Mucosa of descending colon (tissue), 3 donors: Measurements from ENCODE around the gene VWA2. TPM values are rescaled to one million over a fixed set of nuclear protein-coding genes. Genes with fewer than 3 reads are reported as not detected.

Source experiments
- ATAC-seq: fragments of 200-7000 bp; cut with Tn5 transposase; one replicate; pipeline ENCODE4 v1.9.1; 2020; ENCODE audit warnings: mild to moderate bottlenecking, moderate library complexity
- DNase-seq, 3 donors: peaks; one replicate each; pipeline ENCODE4 v3.0.0-alpha.2; 2020
- H3K36me3 ChIP-seq: fragments of 200-600 bp; one replicate; pipeline ENCODE4 v1.8.0; 2021; ENCODE audit warnings: low read depth, mild to moderate bottlenecking
- H3K4me1 ChIP-seq: fragments of 200-600 bp; one replicate; pipeline ENCODE4 v1.8.0; 2021; ENCODE audit warnings: low read depth, mild to moderate bottlenecking
- H3K4me3 ChIP-seq: fragments of 200-600 bp; one replicate; pipeline ENCODE4 v1.8.0; 2021; ENCODE audit warnings: mild to moderate bottlenecking
- H3K9me3 ChIP-seq: fragments of 200-600 bp; one replicate; pipeline ENCODE4 v1.8.0; 2021; ENCODE audit warnings: mild to moderate bottlenecking
- intact Hi-C, 2 donors: fragments of 100-400 bp; cut with DNase I in 1 of 2; cut with micrococcal nuclease in 1 of 2; formaldehyde crosslinking; loops; one replicate each; pipeline versions ENCODE4 v1.11.0 to v1.11.1; 2022; cut with DNase I, micrococcal nuclease
- total RNA-seq, 3 donors: library from RNA; stranded (reverse); fragmentation: NEBNext Ultra II Directional in 2 of 3; extraction: Animal tissue kit (Norgen Biotek cat#: 25700) in 2 of 3; gene quantifications; one replicate each; pipeline versions ENCODE4 v1.2.1 to v1.2.4, GENCODE V29; 2021 to 2023
- TF ChIP-seq, protein P1 (sequence below): fragments of 200-600 bp; IDR thresholded peaks from one replicate; pipeline ENCODE4 v1.8.0; 2022; ENCODE audit warnings: antibody characterized with exemption, mild to moderate bottlenecking
- donor health status: DM: no; HTN: no; CAD: no; lungs with moderate emphysema.
- donor health status: DM: no; HTN: no; CAD: no.
- donor health status: DM: no; HTN: yes; CAD: no.

VWA2 gene
- total RNA-seq, 3 donors from 2014 or later: 0.47 to 3.2 (median 1.9) TPM

DNA sequence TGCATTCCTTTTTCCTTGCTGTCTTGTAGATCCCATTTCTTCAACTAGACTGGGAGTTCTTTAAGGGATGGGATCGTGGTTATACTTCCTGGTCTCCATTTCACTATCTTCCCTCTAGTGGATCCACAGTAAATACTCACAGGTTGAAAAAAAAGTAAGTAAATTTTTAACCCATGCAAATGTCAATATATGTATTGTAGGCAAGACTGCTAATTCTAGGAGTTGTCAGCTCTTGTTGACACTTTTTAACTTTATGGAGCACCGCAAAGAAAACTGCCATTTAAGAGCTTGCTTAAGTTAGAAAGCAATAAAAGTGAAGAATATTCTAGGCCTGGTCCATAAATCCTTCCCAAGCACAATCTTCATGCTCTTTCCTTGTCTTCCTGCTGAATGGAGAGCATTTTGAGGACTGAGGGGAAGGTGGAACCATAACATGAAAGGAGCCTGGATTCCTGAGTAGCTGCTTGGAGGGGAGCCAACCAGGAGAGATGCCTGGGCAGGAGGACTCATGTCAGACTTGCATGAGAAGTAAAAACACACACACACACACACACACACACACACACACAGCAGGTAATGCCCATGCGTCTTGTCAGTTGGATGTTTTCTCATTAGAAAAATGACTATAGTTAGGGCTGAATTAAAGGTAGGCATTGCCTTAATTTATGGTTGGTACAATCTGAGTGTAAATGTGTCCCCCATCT is 32.2 kb downstream of the VWA2 start:
- H3K4me3 ChIP-seq: no peak overlapping the region
- ATAC-seq: peak; percentile 89
- no peaks in the 10 kb centered on the region for H3K9me3 ChIP-seq
- intact Hi-C loops: no loop called here
- peak in 1 of 3 donors; percentile 60 for DNase-seq
- TF ChIP-seq, protein P1, sequence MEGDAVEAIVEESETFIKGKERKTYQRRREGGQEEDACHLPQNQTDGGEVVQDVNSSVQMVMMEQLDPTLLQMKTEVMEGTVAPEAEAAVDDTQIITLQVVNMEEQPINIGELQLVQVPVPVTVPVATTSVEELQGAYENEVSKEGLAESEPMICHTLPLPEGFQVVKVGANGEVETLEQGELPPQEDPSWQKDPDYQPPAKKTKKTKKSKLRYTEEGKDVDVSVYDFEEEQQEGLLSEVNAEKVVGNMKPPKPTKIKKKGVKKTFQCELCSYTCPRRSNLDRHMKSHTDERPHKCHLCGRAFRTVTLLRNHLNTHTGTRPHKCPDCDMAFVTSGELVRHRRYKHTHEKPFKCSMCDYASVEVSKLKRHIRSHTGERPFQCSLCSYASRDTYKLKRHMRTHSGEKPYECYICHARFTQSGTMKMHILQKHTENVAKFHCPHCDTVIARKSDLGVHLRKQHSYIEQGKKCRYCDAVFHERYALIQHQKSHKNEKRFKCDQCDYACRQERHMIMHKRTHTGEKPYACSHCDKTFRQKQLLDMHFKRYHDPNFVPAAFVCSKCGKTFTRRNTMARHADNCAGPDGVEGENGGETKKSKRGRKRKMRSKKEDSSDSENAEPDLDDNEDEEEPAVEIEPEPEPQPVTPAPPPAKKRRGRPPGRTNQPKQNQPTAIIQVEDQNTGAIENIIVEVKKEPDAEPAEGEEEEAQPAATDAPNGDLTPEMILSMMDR: no peak
- no peaks in the 10 kb centered on the region for H3K36me3 ChIP-seq
- H3K4me1 ChIP-seq: peaks cover 11% of the 10 kb centered on the region

DNA sequence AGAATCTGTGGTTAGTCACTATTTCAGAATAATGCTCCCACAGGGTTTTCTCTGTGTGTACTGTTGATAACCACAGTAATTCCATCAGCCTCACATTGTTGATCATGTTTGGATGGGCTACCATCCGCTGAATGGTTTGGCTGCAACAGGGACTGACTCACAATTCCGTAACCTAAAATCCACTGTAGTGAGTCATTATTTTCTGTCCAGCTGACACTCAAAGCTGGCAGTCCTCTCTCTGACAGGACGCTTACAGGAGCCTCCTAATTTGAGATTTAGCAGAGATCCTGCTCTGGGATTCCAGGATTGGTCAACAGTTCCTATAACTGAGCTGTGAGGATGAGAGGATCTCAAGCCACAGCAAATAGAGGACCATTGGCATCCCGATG is 32.7 kb downstream of the VWA2 start:
- TF ChIP-seq, protein P1: no peak
- intact Hi-C loops: no loop called here
- Histone ChIP-seq H3K4me1 (peaks cover 11% of the 10 kb centered on the region), H3K9me3 (no peaks in the 10 kb centered on the region), H3K4me3 (no peak overlapping the region), H3K36me3 (no peaks in the 10 kb centered on the region)
- peak; percentile 29 for ATAC-seq
- peak in 1 of 3 donors; percentile 31 for DNase-seq

DNA sequence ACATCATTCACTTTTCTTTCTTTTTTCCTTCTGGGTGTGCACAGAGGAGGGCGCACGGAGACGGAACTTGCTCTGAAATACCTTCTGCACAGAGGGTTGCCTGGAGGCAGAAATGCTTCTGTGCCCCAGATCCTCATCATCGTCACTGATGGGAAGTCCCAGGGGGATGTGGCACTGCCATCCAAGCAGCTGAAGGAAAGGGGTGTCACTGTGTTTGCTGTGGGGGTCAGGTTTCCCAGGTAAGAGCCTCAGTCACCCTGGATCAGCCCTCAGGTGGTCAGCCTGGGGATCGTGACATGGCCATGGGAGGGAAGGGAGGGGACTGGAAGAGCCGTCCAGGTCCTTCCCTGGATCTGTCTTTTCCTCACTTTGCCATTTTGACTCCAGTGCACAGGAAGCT is 33.6 kb downstream of the VWA2 start:
- no peak overlapping the region for H3K4me3 ChIP-seq

DNA sequence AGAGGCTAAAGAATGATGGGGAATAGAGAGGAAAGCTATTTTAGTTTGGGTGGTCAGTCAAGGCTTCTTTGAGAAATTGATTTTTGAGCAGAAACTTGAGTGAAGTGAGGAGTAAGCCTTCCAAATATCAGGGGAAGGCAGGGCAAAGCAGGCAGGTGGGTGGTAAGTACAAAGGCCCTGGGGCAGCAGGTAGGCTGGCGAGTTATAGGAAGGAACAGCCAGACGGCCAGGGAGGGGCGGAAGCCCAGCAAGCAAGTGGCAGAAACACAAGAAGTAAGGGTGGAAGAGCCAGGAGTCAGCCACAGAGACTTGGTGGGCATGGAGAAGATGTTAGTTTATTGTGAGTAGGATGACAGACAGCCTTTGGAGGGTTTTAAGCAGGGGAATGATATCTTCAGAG is 34.9 kb downstream of the VWA2 start:
- no peaks in the 10 kb centered on the region for H3K9me3 ChIP-seq
- H3K4me1 ChIP-seq: peaks cover 11% of the 10 kb centered on the region
- intact Hi-C loops: no loop called here
- ATAC-seq (no peak), DNase-seq (no peak)
- TF ChIP-seq, protein P1: no peak
- H3K4me3 ChIP-seq: no peak overlapping the region
- no peaks in the 10 kb centered on the region for H3K36me3 ChIP-seq

More for the DNA sequence above, 33.6 kb downstream of the VWA2 start:
- TF ChIP-seq, protein P1: no peak
- ATAC-seq (no peak), DNase-seq (no peak)
- intact Hi-C loops: no loop called here
- no peaks in the 10 kb centered on the region for H3K36me3 ChIP-seq
- no peaks in the 10 kb centered on the region for H3K9me3 ChIP-seq
- H3K4me1 ChIP-seq: peaks cover 11% of the 10 kb centered on the region

DNA sequence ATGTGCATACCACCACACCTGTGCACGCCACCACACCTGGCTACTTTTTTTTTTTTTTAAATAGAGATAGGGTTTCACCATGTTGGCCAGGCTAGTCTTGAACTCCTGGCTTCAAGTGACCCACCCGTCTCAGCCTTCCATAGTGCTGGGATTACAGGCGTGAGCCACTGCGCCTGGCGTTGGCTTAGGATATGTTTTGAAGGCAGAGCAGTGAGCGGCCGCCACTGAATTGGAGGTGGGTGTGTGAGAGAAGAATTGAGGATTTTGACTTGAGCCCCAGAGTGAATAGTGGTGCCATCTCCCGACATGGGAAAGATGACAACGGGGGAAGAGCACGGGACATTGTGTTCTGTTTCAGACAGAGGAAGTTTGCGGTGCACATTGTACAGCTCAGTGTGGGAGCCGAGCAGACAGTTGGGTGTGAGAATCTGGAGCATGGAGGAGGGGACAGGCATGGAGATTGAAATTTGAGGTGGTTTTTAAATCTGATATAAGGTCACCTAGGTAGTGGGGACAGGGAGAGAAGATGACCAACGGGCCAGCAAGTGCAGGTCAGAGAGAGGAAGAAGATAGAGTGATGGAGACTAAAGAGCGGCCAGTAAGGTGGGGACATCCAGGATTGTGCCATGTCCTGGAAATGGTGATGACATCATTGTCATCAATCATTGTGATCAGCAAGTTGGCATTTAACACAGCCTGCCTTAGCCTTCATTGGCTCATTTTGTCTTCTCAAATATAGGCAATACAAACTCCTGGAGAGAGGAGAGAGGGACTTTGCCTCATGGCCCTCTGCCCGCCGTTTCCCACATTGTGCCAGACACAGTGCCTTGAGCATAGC is 35.8 kb downstream of the VWA2 start:
- ATAC-seq: no peak
- no peak overlapping the region for H3K4me3 ChIP-seq
- intact Hi-C loops: no loop called here
- H3K4me1 ChIP-seq: peaks cover 11% of the 10 kb centered on the region
- no peak for DNase-seq
- no peaks in the 10 kb centered on the region for H3K9me3 ChIP-seq
- H3K36me3 ChIP-seq: no peaks in the 10 kb centered on the region
- TF ChIP-seq, protein P1: no peak
